Neutrophil (primary cell): ENCODE measurements around the gene BLOC1S4.

ENCODE experiments used
- H3K27ac ChIP-seq: fragments of 200-600 bp; sonication (generic); 2 replicates; pipeline ENCODE4 v1.5.1; 2016; ENCODE audit warnings: mild to moderate bottlenecking, moderate library complexity
- H3K27me3 ChIP-seq: fragments of 200-600 bp; sonication (generic); 2 replicates; pipeline ENCODE4 v1.6.0; 2016; ENCODE audit warnings: mild to moderate bottlenecking
- H3K36me3 ChIP-seq: fragments of 200-600 bp; sonication (generic); 2 replicates; pipeline ENCODE4 v1.5.1; 2017
- H3K4me1 ChIP-seq, 2 experiments: fragments of 200-600 bp in 1 of 2; sonication (generic) in 1 of 2; 1 replicate in 1 of 2; 2 replicates in 1 of 2; pipeline versions ENCODE4 v1.5.1 to v1.6.1; 2013 to 2016; ENCODE audit warnings: low read depth in 1 of 2, low read length in 1 of 2, mild to moderate bottlenecking in 1 of 2, moderate library complexity in 1 of 2; ENCODE audit not compliant: control insufficient read depth in 1 of 2, insufficient read depth in 1 of 2
- H3K4me3 ChIP-seq, 2 experiments: fragments of 200-600 bp in 1 of 2; sonication (generic) in 1 of 2; 1 replicate in 1 of 2; 2 replicates in 1 of 2; pipeline ENCODE4 v1.5.1; 2013 to 2016; ENCODE audit warnings: low read depth in 1 of 2, low read length in 1 of 2, mild to moderate bottlenecking in 1 of 2, moderate library complexity in 1 of 2
- H3K9me3 ChIP-seq: fragments of 200-600 bp; sonication (generic); 2 replicates; pipeline ENCODE4 v1.5.1; 2016
- CTCF ChIP-seq: fragments of 200-600 bp; sonication (generic); IDR thresholded peaks from 2 replicates; pipeline ENCODE4 v1.5.1; 2016; ENCODE audit warnings: antibody characterized with exemption

Gene BLOC1S4

DNA sequence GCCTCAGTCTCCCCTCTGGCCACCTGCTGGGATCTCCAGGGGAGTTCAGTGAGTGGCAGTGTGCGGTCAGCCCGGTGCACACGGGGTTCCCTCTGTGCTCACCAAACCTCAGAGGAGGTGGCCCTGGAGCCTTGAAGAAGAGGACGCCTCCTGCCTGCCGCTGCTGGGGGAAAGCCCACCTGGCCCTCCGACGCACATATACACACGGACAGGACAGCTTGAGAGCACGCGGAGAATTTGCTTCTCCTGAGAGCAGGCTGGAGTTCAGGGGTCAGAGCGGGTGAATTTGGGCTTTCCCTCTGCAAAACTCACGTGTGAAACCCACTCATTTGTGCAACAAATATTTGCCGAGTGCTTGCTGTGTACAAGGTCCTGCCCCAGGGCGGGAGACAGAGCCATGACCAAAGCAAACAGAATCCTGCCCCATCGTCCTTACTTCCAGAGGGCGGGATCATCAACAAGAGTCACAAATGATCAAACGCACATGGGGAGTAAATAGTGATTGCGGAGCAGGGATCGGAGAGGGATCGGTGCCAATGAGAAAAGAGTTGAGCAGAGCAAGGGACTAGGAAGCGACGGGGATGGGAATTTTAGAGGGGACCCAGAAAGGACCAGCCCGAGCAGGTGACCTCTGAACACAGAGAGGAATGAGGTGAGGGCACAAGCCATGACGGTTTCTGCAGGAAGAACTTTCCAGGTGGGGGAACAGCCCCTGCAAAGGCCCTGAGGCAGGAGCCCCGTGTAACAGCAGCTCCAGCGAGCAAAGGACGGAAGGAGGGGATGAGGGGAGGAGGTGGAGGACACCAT, 17.6 kb downstream of the BLOC1S4 start:
- Histone ChIP-seq H3K9me3 (no peaks in the 10 kb centered on the region), H3K4me1 (no peaks in the 10 kb centered on the region), H3K36me3 (no peaks in the 10 kb centered on the region), H3K4me3 (no peak overlapping the region), H3K27me3 (no peaks in the 10 kb centered on the region), H3K27ac (no peak overlapping the region)
- TF ChIP-seq CTCF, result no peak

- no peak for TF ChIP-seq CTCF
- Histone ChIP-seq H3K27ac (no peak overlapping the region), H3K4me3 (no peak overlapping the region), H3K27me3 (peaks cover 6% of the 10 kb centered on the region), H3K36me3 (no peaks in the 10 kb centered on the region), H3K4me1 (no peaks in the 10 kb centered on the region), H3K9me3 (no peaks in the 10 kb centered on the region)
Measured at GRCh38 chr4:6734165-6734786, 18.3 kb downstream of the BLOC1S4 start.

DNA sequence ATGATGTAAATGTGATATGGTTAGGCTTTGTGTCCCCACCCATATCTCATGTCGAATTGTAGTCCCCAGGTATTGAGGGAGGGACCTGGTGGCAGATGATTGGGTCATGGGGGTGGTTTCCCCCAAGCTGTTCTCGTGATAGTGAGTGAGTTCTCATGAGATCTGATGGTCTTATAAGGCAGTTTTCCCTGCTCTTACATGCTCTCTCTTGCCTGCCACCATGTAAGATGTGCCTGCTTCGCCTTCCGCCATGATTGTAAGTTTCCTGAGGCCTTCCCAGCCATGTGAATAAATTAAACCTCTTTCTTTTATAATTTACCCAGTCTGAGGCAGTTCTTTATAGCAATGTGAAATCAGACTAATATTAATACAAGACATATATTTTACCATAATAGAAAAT, 23.9 kb downstream of the BLOC1S4 start:
- TF ChIP-seq CTCF, result no peak
- H3K27ac ChIP-seq, result no peak overlapping the region

GRCh38 chr4:6740347-6740746, 24.4 kb downstream of the BLOC1S4 start:
- H3K27ac ChIP-seq, result no peak overlapping the region

More for the DNA sequence above, 23.9 kb downstream of the BLOC1S4 start:
- Histone ChIP-seq H3K36me3 (no peaks in the 10 kb centered on the region), H3K27me3 (peaks cover 14% of the 10 kb centered on the region), H3K9me3 (no peaks in the 10 kb centered on the region), H3K4me3 (no peak overlapping the region), H3K4me1 (no peaks in the 10 kb centered on the region)

GRCh38 chr4:6742507-6742906, 26.5 kb downstream of the BLOC1S4 start:
- no peak overlapping the region for H3K4me3 ChIP-seq

More at GRCh38 chr4:6740347-6740746, 24.4 kb downstream of the BLOC1S4 start:
- H3K9me3 ChIP-seq, result no peaks in the 10 kb centered on the region
- peaks cover 14% of the 10 kb centered on the region for H3K27me3 ChIP-seq
- no peak overlapping the region for H3K4me3 ChIP-seq
- no peaks in the 10 kb centered on the region for H3K4me1 ChIP-seq
- no peak for TF ChIP-seq CTCF
- H3K36me3 ChIP-seq, result no peaks in the 10 kb centered on the region

More at GRCh38 chr4:6742507-6742906, 26.5 kb downstream of the BLOC1S4 start:
- Histone ChIP-seq H3K27me3 (peaks cover 14% of the 10 kb centered on the region), H3K27ac (no peak overlapping the region), H3K36me3 (no peaks in the 10 kb centered on the region), H3K4me1 (no peaks in the 10 kb centered on the region), H3K9me3 (no peaks in the 10 kb centered on the region)
- TF ChIP-seq CTCF, result no peak
